Ovary (tissue), 3 donors: ENCODE data around the gene PLAGL2.
"Not testable (repeated sequence)": the region's sequence is repeated elsewhere in the genome, so short reads cannot be mapped to it uniquely, and the experiment has no call there.

Experiments
- CTCF ChIP-seq, 3 donors: fragments of 450-650 bp in 2 of 3; fragments of 200-600 bp in 1 of 3; IDR thresholded peaks; one replicate each; pipeline versions ENCODE4 v1.5.1 to v1.8.0; 2016 to 2022; ENCODE audit warnings: antibody characterized with exemption in 3 of 3, mild to moderate bottlenecking in 1 of 3
- POLR2A ChIP-seq: fragments of 450-650 bp; IDR thresholded peaks from one replicate; pipeline ENCODE4 v1.6.1; 2017; ENCODE audit warnings: antibody characterized with exemption, mild to moderate bottlenecking, moderate library complexity
- donor health status: DM: no; HTN: no; CAD: no.

- TF ChIP-seq CTCF (IDR thresholded peaks at IDR 0.05); POLR2A: not testable (repeated sequence)
These were observed 14.2 kb downstream of the PLAGL2 start for GRCh38 chr20:32193336-32193735.
